NT2/D1 (cell line): ENCODE data around the gene NXPH3.

Source experiments
- SUZ12 ChIP-seq: IDR thresholded peaks from 2 replicates; pipeline ENCODE4 v1.6.1; 2011; ENCODE audit not compliant: insufficient read length, insufficient read depth; ENCODE audit errors: extremely low read depth
- YY1 ChIP-seq: IDR thresholded peaks from 2 replicates; pipeline ENCODE4 v1.6.1; 2011; ENCODE audit not compliant: insufficient read length, insufficient read depth
- ZNF274 ChIP-seq: IDR thresholded peaks from 2 replicates; pipeline ENCODE4 v1.6.1; 2011; ENCODE audit warnings: mild to moderate bottlenecking, low read depth, low read length

- TF ChIP-seq YY1 = no peak
- TF ChIP-seq SUZ12 = no peak
- TF ChIP-seq ZNF274 = no peak
Observed at GRCh38 chr17:49549311-49549605, 26.4 kb upstream of the NXPH3 start.
